Activated CD8-positive, alpha-beta memory T cell treated with anti-CD3 and anti-CD28 coated beads, Interleukin-2, amount 50 U/mL, for 24 hours (primary cell): ENCODE results near the gene KIN.
"Not testable (repeated sequence)": the region's sequence is repeated elsewhere in the genome, so short reads cannot be mapped to it uniquely, and the experiment has no call there.

Experiments
- DNase-seq: peaks from one replicate; pipeline ENCODE4 v3.0.0-alpha.2; 2020; ENCODE audit errors: extremely low read depth

Gene KIN

GRCh38 chr10:7787857-7788638 lies at the start of gene KIN, which contains the start of gene ATP5F1C:
Gene KIN (minus strand): TSS chr10:7787993. CDS start chr10:7787933, 60 bp downstream.
Gene ATP5F1C (plus strand): TSS chr10:7788177. CDS start chr10:7788208, 31 bp downstream.
- peak; percentile 90 for DNase-seq

- DNase-seq: no peak
Observed at GRCh38 chr10:7836571-7836970, 48.8 kb upstream of the KIN start.

- DNase-seq: no peak
Observed at GRCh38 chr10:7834262-7834661, 46.5 kb upstream of the KIN start.

- no peak for DNase-seq
Observed at GRCh38 chr10:7833210-7833609, 45.4 kb upstream of the KIN start.

GRCh38 chr10:7832060-7832459 lies 44.3 kb upstream of the KIN start:
- no peak for DNase-seq

- no peak for DNase-seq
Observed at GRCh38 chr10:7829289-7829834, 41.6 kb upstream of the KIN start.

- no peak for DNase-seq
Observed at GRCh38 chr10:7826971-7827370, 39.2 kb upstream of the KIN start.

GRCh38 chr10:7824251-7824650 lies 36.5 kb upstream of the KIN start:
- no peak for DNase-seq

GRCh38 chr10:7819121-7819460 lies 31.3 kb upstream of the KIN start:
- no peak for DNase-seq

GRCh38 chr10:7818295-7819120 lies 30.7 kb upstream of the KIN start, which contains the start of gene TAF3:
Gene TAF3 (plus strand): TSS chr10:7818505. CDS start chr10:7818710, 205 bp downstream.
- peak; percentile 82 for DNase-seq

GRCh38 chr10:7817984-7818294 lies 30.1 kb upstream of the KIN start:
- DNase-seq: no peak

- DNase-seq: no peak
Observed at GRCh38 chr10:7817576-7817975, 29.8 kb upstream of the KIN start.

GRCh38 chr10:7813481-7813880 lies 25.7 kb upstream of the KIN start:
- DNase-seq: no peak

GRCh38 chr10:7811743-7812142 lies 23.9 kb upstream of the KIN start:
- not testable (repeated sequence) for DNase-seq

GRCh38 chr10:7811000-7811399 lies 23.2 kb upstream of the KIN start:
- no peak for DNase-seq

GRCh38 chr10:7810443-7810842 lies 22.6 kb upstream of the KIN start:
- DNase-seq: no peak

- DNase-seq: no peak
Observed at GRCh38 chr10:7808686-7809267, 21.0 kb upstream of the KIN start.

GRCh38 chr10:7804741-7805140 lies 16.9 kb upstream of the KIN start:
- no peak for DNase-seq

GRCh38 chr10:7804216-7804615 lies 16.4 kb upstream of the KIN start:
- no peak for DNase-seq

- no peak for DNase-seq
Observed at GRCh38 chr10:7802606-7803005, 14.8 kb upstream of the KIN start.

- DNase-seq: no peak
Observed at GRCh38 chr10:7797582-7797981, 9.8 kb upstream of the KIN start.

GRCh38 chr10:7795605-7796004 lies 7.8 kb upstream of the KIN start:
- DNase-seq: no peak
